ENCODE data around the gene PTPRT.

Gene PTPRT

GRCh38 chr20:42721923-42722322, 467.8 kb downstream of the PTPRT start:
- H3K4me3 ChIP-seq (ENCODE audit: low read depth, low read length) = no peak overlapping the region
- ChIA-PET CTCF (no interaction called here), POLR2A (no interaction called here)
- no peaks in the 10 kb centered on the region for H3K4me1 ChIP-seq (ENCODE audit: control insufficient read depth, insufficient read depth, low read length)
- no peak overlapping the region for H3K27ac ChIP-seq (ENCODE audit: extremely low read depth, low read depth, low read length)
- no peaks in the 10 kb centered on the region for H3K9me3 ChIP-seq (ENCODE audit: control insufficient read depth, insufficient read depth, low read depth, low read length)
- TF ChIP-seq ZNF792 (tag by site-specific recombination; IDR thresholded peaks at IDR 0.05) (no peak), ZNF423 (tag by site-specific recombination; IDR thresholded peaks at IDR 0.05) (no peak), ZNF10 (tag by site-specific recombination; IDR thresholded peaks at IDR 0.05) (no peak), ZNF449 (tag by site-specific recombination; IDR thresholded peaks at IDR 0.05) (no peak), ZNF114 (tag by site-specific recombination; IDR thresholded peaks at IDR 0.05) (no peak), ZNF610 (tag by site-specific recombination; IDR thresholded peaks at IDR 0.05; ENCODE audit: borderline replicate concordance) (no peak), MYNN (tag by site-specific recombination; IDR thresholded peaks at IDR 0.05; ENCODE audit: borderline replicate concordance) (no peak), ZNF155 (tag by site-specific recombination; IDR thresholded peaks at IDR 0.05) (no peak), ZNF433 (tag by site-specific recombination; IDR thresholded peaks at IDR 0.05; ENCODE audit: low read depth) (no peak), ZNF473 (tag by site-specific recombination; IDR thresholded peaks at IDR 0.05) (no peak), ZNF791 (tag by site-specific recombination; IDR thresholded peaks at IDR 0.05) (no peak), ZNF707 (tag by site-specific recombination; IDR thresholded peaks at IDR 0.05) (no peak)
- H3K36me3 ChIP-seq (ENCODE audit: control insufficient read depth in 2 of 2, insufficient read depth in 1 of 2, low read length in 2 of 2) = no peaks in the 10 kb centered on the region

GRCh38 chr20:42714298-42715141, 475.2 kb downstream of the PTPRT start:
- H3K9me3 ChIP-seq (ENCODE audit: control insufficient read depth, insufficient read depth, low read depth, low read length) = no peaks in the 10 kb centered on the region
- H3K4me1 ChIP-seq (ENCODE audit: control insufficient read depth, insufficient read depth, low read length) = peaks cover 5% of the 10 kb centered on the region
- no peaks in the 10 kb centered on the region for H3K36me3 ChIP-seq (ENCODE audit: control insufficient read depth in 2 of 2, insufficient read depth in 1 of 2, low read length in 2 of 2)
- POLR2A ChIA-PET = no interaction called here
- CTCF ChIA-PET = no interaction called here
- TF ChIP-seq ZSCAN23 (tag by site-specific recombination; IDR thresholded peaks at IDR 0.05) (no peak), SALL2 (tag by site-specific recombination; IDR thresholded peaks at IDR 0.05; ENCODE audit: borderline replicate concordance) (no peak), ZBTB10 (tag by site-specific recombination; IDR thresholded peaks at IDR 0.05) (no peak), PRDM1 (tag by site-specific recombination; IDR thresholded peaks at IDR 0.05) (no peak)
- H3K4me3 ChIP-seq (ENCODE audit: low read depth, low read length) = no peak overlapping the region
- no peak overlapping the region for H3K27ac ChIP-seq (ENCODE audit: extremely low read depth, low read depth, low read length)

GRCh38 chr20:42708266-42708665, 481.4 kb downstream of the PTPRT start:
- ChIA-PET POLR2A (no interaction called here), CTCF (interaction anchor here (0.7 kb wide), 1 partner anchor 33 kb away, joined by 3 read pairs; no protein-coding TSS in a partner anchor)
- H3K36me3 ChIP-seq (ENCODE audit: control insufficient read depth in 2 of 2, insufficient read depth in 1 of 2, low read length in 2 of 2) = no peaks in the 10 kb centered on the region
- no peak overlapping the region for H3K4me3 ChIP-seq (ENCODE audit: low read depth, low read length)
- no peaks in the 10 kb centered on the region for H3K9me3 ChIP-seq (ENCODE audit: control insufficient read depth, insufficient read depth, low read depth, low read length)
- no peak overlapping the region for H3K27ac ChIP-seq (ENCODE audit: extremely low read depth, low read depth, low read length)
- H3K4me1 ChIP-seq (ENCODE audit: control insufficient read depth, insufficient read depth, low read length) = no peaks in the 10 kb centered on the region
- TF ChIP-seq ZNF791 (tag by site-specific recombination; IDR thresholded peaks at IDR 0.05) (no peak), BCL6B (tag by site-specific recombination; IDR thresholded peaks at IDR 0.05) (no peak), ZNF621 (tag by site-specific recombination; IDR thresholded peaks at IDR 0.05) (no peak), ZBTB1 (tag by site-specific recombination; IDR thresholded peaks at IDR 0.05) (no peak), RBAK (tag by site-specific recombination; IDR thresholded peaks at IDR 0.05) (no peak), IKZF3 (tag by site-specific recombination; IDR thresholded peaks at IDR 0.05) (no peak), ZBTB20 (tag by site-specific recombination; IDR thresholded peaks at IDR 0.05) (no peak), PBX3 (CRISPR knock-in tag; IDR thresholded peaks at IDR 0.05) (no peak), ZSCAN16 (tag by site-specific recombination; IDR thresholded peaks at IDR 0.05) (no peak), ZNF610 (tag by site-specific recombination; IDR thresholded peaks at IDR 0.05; ENCODE audit: borderline replicate concordance) (no peak), ZSCAN23 (tag by site-specific recombination; IDR thresholded peaks at IDR 0.05) (no peak), ZNF664 (tag by site-specific recombination; IDR thresholded peaks at IDR 0.05) (no peak), MEIS1 (CRISPR knock-in tag; IDR thresholded peaks at IDR 0.05; ENCODE audit: borderline replicate concordance) (no peak)
